ENCODE data around the gene CP.
"Not testable (repeated sequence)": the region's sequence is repeated elsewhere in the genome, so short reads cannot be mapped to it uniquely, and the experiment has no call there.

The CP gene

GRCh38 chr3:149196805-149197592 is 24.6 kb downstream of the CP start:
- CTCF ChIA-PET; POLR2A ChIA-PET; DNase-seq (ENCODE audit: extremely low spot score): not testable (repeated sequence)
- TF ChIP-seq PKNOX1 (IDR thresholded peaks at IDR 0.05): peak; percentile 47

- POLR2A ChIA-PET: no interaction called here
- CTCF ChIA-PET: no interaction called here
- no peak for TF ChIP-seq SUZ12 (IDR thresholded peaks at IDR 0.05)
- TF ChIP-seq HDGF (IDR thresholded peaks at IDR 0.05; ENCODE audit: borderline replicate concordance): no peak
- TF ChIP-seq FOXM1 (IDR thresholded peaks at IDR 0.05; ENCODE audit: borderline replicate concordance): no peak
- no peak for TF ChIP-seq FOXA1 (IDR thresholded peaks at IDR 0.05)
- no peak for DNase-seq (ENCODE audit: extremely low spot score)
Measured at GRCh38 chr3:149195221-149195620, 26.4 kb downstream of the CP start.

GRCh38 chr3:149188494-149188893 is 33.1 kb downstream of the CP start:
- POLR2A ChIA-PET: no interaction called here
- no peak for DNase-seq (ENCODE audit: extremely low spot score)
- TF ChIP-seq PKNOX1 (IDR thresholded peaks at IDR 0.05): no peak
- no peak for TF ChIP-seq NFRKB (IDR thresholded peaks at IDR 0.05)
- TF ChIP-seq FOXK2 (IDR thresholded peaks at IDR 0.05): no peak
- no peak for TF ChIP-seq HDGF (IDR thresholded peaks at IDR 0.05; ENCODE audit: borderline replicate concordance)
- no peak for TF ChIP-seq ARNT (IDR thresholded peaks at IDR 0.05)
- TF ChIP-seq FOXA1 (IDR thresholded peaks at IDR 0.05): no peak
- no peak for TF ChIP-seq ELF4 (IDR thresholded peaks at IDR 0.05)
- CTCF ChIA-PET: no interaction called here

- TF ChIP-seq FOXK2 (IDR thresholded peaks at IDR 0.05) (no peak), CTBP1 (IDR thresholded peaks at IDR 0.05; ENCODE audit: borderline replicate concordance) (no peak), SP1 (IDR thresholded peaks at IDR 0.05) (no peak), ELF4 (IDR thresholded peaks at IDR 0.05) (no peak), HDGF (IDR thresholded peaks at IDR 0.05; ENCODE audit: borderline replicate concordance) (no peak), LEF1 (IDR thresholded peaks at IDR 0.05; ENCODE audit: borderline replicate concordance) (no peak), TARDBP (IDR thresholded peaks at IDR 0.05) (no peak), L3MBTL2 (conservative IDR thresholded peaks at IDR 0.05) (no peak)
- ChIA-PET POLR2A (no interaction called here), CTCF (no interaction called here)
- no peak for DNase-seq (ENCODE audit: extremely low spot score)
Measured at GRCh38 chr3:149186721-149187120, 34.9 kb downstream of the CP start.

GRCh38 chr3:149186219-149186618 is 35.4 kb downstream of the CP start:
- TF ChIP-seq FOXA1 (IDR thresholded peaks at IDR 0.05) (no peak), CTBP1 (IDR thresholded peaks at IDR 0.05; ENCODE audit: borderline replicate concordance) (no peak), NFRKB (IDR thresholded peaks at IDR 0.05) (no peak), FOXM1 (IDR thresholded peaks at IDR 0.05; ENCODE audit: borderline replicate concordance) (no peak), TARDBP (IDR thresholded peaks at IDR 0.05) (no peak), FOXK2 (IDR thresholded peaks at IDR 0.05) (no peak), LEF1 (IDR thresholded peaks at IDR 0.05; ENCODE audit: borderline replicate concordance) (no peak), L3MBTL2 (conservative IDR thresholded peaks at IDR 0.05) (no peak), ZNF384 (IDR thresholded peaks at IDR 0.05) (no peak)
- no peak for DNase-seq (ENCODE audit: extremely low spot score)
- POLR2A ChIA-PET: no interaction called here
- CTCF ChIA-PET: no interaction called here

GRCh38 chr3:149181182-149181581 is 40.4 kb downstream of the CP start:
- ChIA-PET CTCF (no interaction called here), POLR2A (no interaction called here)
- TF ChIP-seq SUZ12 (IDR thresholded peaks at IDR 0.05): no peak
- TF ChIP-seq HDGF (IDR thresholded peaks at IDR 0.05; ENCODE audit: borderline replicate concordance): no peak
- TF ChIP-seq BHLHE40 (IDR thresholded peaks at IDR 0.05; ENCODE audit: borderline replicate concordance): no peak
- no peak for TF ChIP-seq NFRKB (IDR thresholded peaks at IDR 0.05)
- TF ChIP-seq SP1 (IDR thresholded peaks at IDR 0.05): no peak
- no peak for TF ChIP-seq ZNF384 (IDR thresholded peaks at IDR 0.05)
- no peak for TF ChIP-seq ARNT (IDR thresholded peaks at IDR 0.05)
- no peak for TF ChIP-seq FOXK2 (IDR thresholded peaks at IDR 0.05)
- TF ChIP-seq PKNOX1 (IDR thresholded peaks at IDR 0.05): no peak
- TF ChIP-seq LEF1 (IDR thresholded peaks at IDR 0.05; ENCODE audit: borderline replicate concordance): no peak
- no peak for TF ChIP-seq CTBP1 (IDR thresholded peaks at IDR 0.05; ENCODE audit: borderline replicate concordance)
- no peak for TF ChIP-seq L3MBTL2 (conservative IDR thresholded peaks at IDR 0.05)
- TF ChIP-seq FOXM1 (IDR thresholded peaks at IDR 0.05; ENCODE audit: borderline replicate concordance): no peak
- TF ChIP-seq ELF4 (IDR thresholded peaks at IDR 0.05): no peak
- TF ChIP-seq TARDBP (IDR thresholded peaks at IDR 0.05): no peak
- DNase-seq (ENCODE audit: extremely low spot score): no peak

GRCh38 chr3:149180057-149180573 is 41.5 kb downstream of the CP start:
- CTCF ChIA-PET: no interaction called here
- peak; percentile 8 for DNase-seq (ENCODE audit: extremely low spot score)
- POLR2A ChIA-PET: no interaction called here
- TF ChIP-seq SP1 (IDR thresholded peaks at IDR 0.05) (no peak), PKNOX1 (IDR thresholded peaks at IDR 0.05) (no peak), BHLHE40 (IDR thresholded peaks at IDR 0.05; ENCODE audit: borderline replicate concordance) (no peak), ELF4 (IDR thresholded peaks at IDR 0.05) (no peak), FOXM1 (IDR thresholded peaks at IDR 0.05; ENCODE audit: borderline replicate concordance) (no peak), ARNT (IDR thresholded peaks at IDR 0.05) (no peak), HDGF (IDR thresholded peaks at IDR 0.05; ENCODE audit: borderline replicate concordance) (no peak), FOXK2 (IDR thresholded peaks at IDR 0.05) (no peak), FOXA1 (IDR thresholded peaks at IDR 0.05) (no peak), SUZ12 (IDR thresholded peaks at IDR 0.05) (no peak), LEF1 (IDR thresholded peaks at IDR 0.05; ENCODE audit: borderline replicate concordance) (no peak), TARDBP (IDR thresholded peaks at IDR 0.05) (no peak), CTBP1 (IDR thresholded peaks at IDR 0.05; ENCODE audit: borderline replicate concordance) (no peak)

All from HEK293T (cell line).